Spleen (tissue), 11 donors: Measurements from ENCODE around the gene ANKS1B. TPM values are rescaled to one million over a fixed set of nuclear protein-coding genes. Genes with fewer than 3 reads are reported as not detected.

Source experiments
- DNase-seq: peaks from one replicate; pipeline ENCODE4 v3.0.0-alpha.2; 2020
- H3K27ac ChIP-seq, 8 donors: fragments of 200-600 bp; sonication (generic) in 7 of 8; 1 replicate in 4 of 8; 2 replicates in 4 of 8; pipeline versions ENCODE4 v1.5.0 to v1.8.0; 2016 to 2021; ENCODE audit warnings: inconsistent platforms in 4 of 8, mild to moderate bottlenecking in 4 of 8, moderate library complexity in 1 of 8
- H3K27me3 ChIP-seq, 7 donors: fragments of 200-600 bp; sonication (generic) in 6 of 7; replicated peaks in 1 of 7; 1 replicate in 4 of 7; 2 replicates in 3 of 7; pipeline versions ENCODE4 v1.5.0 to v1.8.0; 2016 to 2021; ENCODE audit warnings: inconsistent platforms in 3 of 7, mild to moderate bottlenecking in 1 of 7
- H3K36me3 ChIP-seq, 6 donors: fragments of 200-600 bp; sonication (generic) in 5 of 6; 1 replicate in 4 of 6; 2 replicates in 2 of 6; pipeline versions ENCODE4 v1.5.0 to v1.8.0; 2016 to 2021; ENCODE audit warnings: inconsistent platforms in 2 of 6
- H3K4me1 ChIP-seq, 6 donors: fragments of 200-600 bp; sonication (generic) in 5 of 6; 1 replicate in 3 of 6; 2 replicates in 3 of 6; pipeline versions ENCODE4 v1.5.0 to v1.8.0; 2016 to 2021; ENCODE audit warnings: inconsistent platforms in 3 of 6
- H3K4me3 ChIP-seq, 8 donors: fragments of 200-600 bp; sonication (generic) in 7 of 8; 1 replicate in 4 of 8; 2 replicates in 4 of 8; pipeline versions ENCODE4 v1.5.0 to v1.8.0; 2016 to 2021; ENCODE audit warnings: inconsistent platforms in 4 of 8, mild to moderate bottlenecking in 4 of 8, moderate library complexity in 2 of 8
- H3K9me3 ChIP-seq, 8 donors: fragments of 200-600 bp; sonication (generic) in 7 of 8; 1 replicate in 4 of 8; 2 replicates in 4 of 8; pipeline versions ENCODE4 v1.5.0 to v1.8.0; 2016 to 2021; ENCODE audit warnings: inconsistent platforms in 4 of 8
- CTCF ChIP-seq, 11 experiments: fragments of 200-600 bp in 7 of 11; fragments of 450-650 bp in 4 of 11; sonication (generic) in 4 of 11; IDR thresholded peaks in 8 of 11; conservative IDR thresholded peaks in 3 of 11; 1 replicate in 7 of 11; 2 replicates in 4 of 11; pipeline versions ENCODE4 v1.4.0 to v1.8.0; 2016 to 2021; ENCODE audit warnings: antibody characterized with exemption in 11 of 11, inconsistent platforms in 4 of 11, mild to moderate bottlenecking in 1 of 11
- POLR2A ChIP-seq, 3 donors: fragments of 450-650 bp; IDR thresholded peaks; one replicate each; pipeline ENCODE4 v1.5.1; 2017; ENCODE audit warnings: antibody characterized with exemption in 3 of 3, mild to moderate bottlenecking in 1 of 3
- POLR2AphosphoS5 ChIP-seq, 3 donors: sonication (generic); formaldehyde crosslinking; IDR thresholded peaks; one replicate each; pipeline ENCODE4 v1.5.1; 2017; ENCODE audit warnings: antibody characterized with exemption in 3 of 3
- WGBS, 5 donors: extraction: QIAGEN DNeasy Blood & Tissue Kit in 3 of 5; methylation state at CpG; one replicate each; pipeline versions ENCODE4 v1.1.5 to v1.1.7; 2013 to 2018; 5-methylcytosine and 5-hydroxymethylcytosine counted together
- intact Hi-C: fragments of 100-400 bp; cut with DNase I; formaldehyde crosslinking; loops from one replicate; pipeline ENCODE4 v1.15.0; 2023; ENCODE audit warnings: low total_unique reads
- polyA plus RNA-seq, 3 donors: library from polyadenylated mRNA; stranded (reverse); fragments of 200-250 nt; gene quantifications; one replicate each; pipeline ENCODE4 v1.2.1, GENCODE V29; 2013
- total RNA-seq, 7 donors: library from RNA; depleted of rRNA in 3 of 7; stranded (reverse); fragments of >200 nt in 3 of 7; fragmentation: NEBNext Ultra II Directional in 4 of 7; extraction: Animal tissue kit (Norgen Biotek cat#: 25700) in 4 of 7; gene quantifications; one replicate each; pipeline versions ENCODE4 v1.1.0 to v1.2.1, GENCODE V29; 2016 to 2021
- donor health status: healthy with polysubstance abuse.
- donor health status: DM: no; HTN: no; CAD: no; lungs with moderate emphysema.
- donor health status: DM: no; HTN: no; CAD: no.
- donor health status: Bipolar disorder and iron deficiency.
- donor health status: healthy.
- donor health status: DM: no; HTN: no; CAD: no.
- donor health status: DM: yes; HTN: yes; CAD: no.

ANKS1B gene
- total and polyA plus RNA-seq, 10 donors: 0.21 to 8.0 (median 4.2) TPM

GRCh38 chr12:99768758-99769157 lies 216.0 kb downstream of the ANKS1B start:
- intact Hi-C loops: loop anchor here (5.0 to 10.0 kb wide), 2 partner anchors 384 to 716 kb away; no protein-coding TSS in a partner anchor
- no peak overlapping the region for H3K27ac ChIP-seq
- 87 to 95% (median 91%) methylated on average over 7 of the region's 7 CpGs for WGBS, 5 donors
- no peak for DNase-seq
- no peaks in the 10 kb centered on the region for H3K27me3 ChIP-seq
- no peak overlapping the region for H3K4me3 ChIP-seq
- no peaks in the 10 kb centered on the region for H3K36me3 ChIP-seq
- no peaks in the 10 kb centered on the region for H3K4me1 ChIP-seq
- TF ChIP-seq POLR2AphosphoS5 (IDR thresholded peaks at IDR 0.05) (no peak), CTCF (IDR thresholded peaks at IDR 0.05 in 8 of 11, conservative IDR thresholded peaks at IDR 0.05 in 3 of 11) (no peak), POLR2A (IDR thresholded peaks at IDR 0.05) (no peak)
- no peaks in the 10 kb centered on the region for H3K9me3 ChIP-seq

GRCh38 chr12:99767809-99768208 lies 216.9 kb downstream of the ANKS1B start:
- H3K27me3 ChIP-seq: no peaks in the 10 kb centered on the region
- H3K4me1 ChIP-seq: no peaks in the 10 kb centered on the region
- H3K27ac ChIP-seq: no peak overlapping the region
- intact Hi-C loops: loop anchor here (5.0 to 10.0 kb wide), 2 partner anchors 383 to 716 kb away; no protein-coding TSS in a partner anchor
- no peaks in the 10 kb centered on the region for H3K36me3 ChIP-seq
- H3K9me3 ChIP-seq: no peaks in the 10 kb centered on the region
- no peak for DNase-seq
- 9 to 22% (median 10%) methylated on average over 1 of the region's 1 CpG for WGBS, 5 donors
- H3K4me3 ChIP-seq: no peak overlapping the region
- no peak for TF ChIP-seq POLR2A (IDR thresholded peaks at IDR 0.05)
- peak in 7 of 11 experiments; percentile 10 to 45 (median 30) for TF ChIP-seq CTCF (IDR thresholded peaks at IDR 0.05 in 8 of 11, conservative IDR thresholded peaks at IDR 0.05 in 3 of 11)

GRCh38 chr12:99766408-99766807 lies 218.3 kb downstream of the ANKS1B start:
- no peak for TF ChIP-seq POLR2AphosphoS5 (IDR thresholded peaks at IDR 0.05)
- no peak for TF ChIP-seq CTCF (IDR thresholded peaks at IDR 0.05 in 8 of 11, conservative IDR thresholded peaks at IDR 0.05 in 3 of 11)
- no peak for TF ChIP-seq POLR2A (IDR thresholded peaks at IDR 0.05)
- WGBS, 5 donors: 71 to 83% (median 78%) methylated on average over 1 of the region's 1 CpG
- Histone ChIP-seq H3K36me3 (no peaks in the 10 kb centered on the region), H3K27me3 (no peaks in the 10 kb centered on the region), H3K4me1 (no peaks in the 10 kb centered on the region), H3K4me3 (no peak overlapping the region), H3K27ac (no peak overlapping the region), H3K9me3 (no peaks in the 10 kb centered on the region)
- DNase-seq: no peak
- intact Hi-C loops: loop anchor here (5.0 to 10.0 kb wide), 2 partner anchors 382 to 714 kb away; no protein-coding TSS in a partner anchor

- no peak overlapping the region for H3K27ac ChIP-seq
- H3K36me3 ChIP-seq: no peaks in the 10 kb centered on the region
- H3K4me3 ChIP-seq: no peak overlapping the region
- H3K9me3 ChIP-seq: no peaks in the 10 kb centered on the region
- 76 to 79% (median 78%) methylated on average over 3 of the region's 3 CpGs for WGBS, 5 donors
- H3K4me1 ChIP-seq: no peaks in the 10 kb centered on the region
- no peak for DNase-seq
- no peaks in the 10 kb centered on the region for H3K27me3 ChIP-seq
- TF ChIP-seq POLR2AphosphoS5 (IDR thresholded peaks at IDR 0.05) (no peak), POLR2A (IDR thresholded peaks at IDR 0.05) (no peak), CTCF (IDR thresholded peaks at IDR 0.05 in 8 of 11, conservative IDR thresholded peaks at IDR 0.05 in 3 of 11) (no peak)
- intact Hi-C loops: loop anchor here (5.0 to 10.0 kb wide), 2 partner anchors 381 to 713 kb away; no protein-coding TSS in a partner anchor
These were observed 219.1 kb downstream of the ANKS1B start for GRCh38 chr12:99765469-99766114.
